Endothelial cell of umbilical vein (primary cell): ENCODE data around the gene C15orf39.
"Not testable (repeated sequence)": the region's sequence is repeated elsewhere in the genome, so short reads cannot be mapped to it uniquely, and the experiment has no call there.

Source experiments
- CTCF ChIP-seq, 2 donors: IDR thresholded peaks; 1 replicate in 1 of 2; 2 replicates in 1 of 2; pipeline ENCODE4 v1.5.1; 2011; ENCODE audit warnings: low read length in 2 of 2, mild to moderate bottlenecking in 2 of 2, moderate library complexity in 2 of 2, control low read depth in 1 of 2, inconsistent platforms in 1 of 2, low read depth in 1 of 2; ENCODE audit not compliant: insufficient read depth in 1 of 2; ENCODE audit errors: extremely low read depth in 1 of 2
- EZH2 ChIP-seq: IDR thresholded peaks from 2 replicates; pipeline ENCODE4 v1.6.1; 2012; ENCODE audit warnings: borderline replicate concordance, low read depth, mild to moderate bottlenecking, moderate library complexity, low read length, inconsistent platforms; ENCODE audit not compliant: severe bottlenecking
- FOS ChIP-seq: IDR thresholded peaks from 2 replicates; pipeline ENCODE4 v1.6.1; 2011; ENCODE audit warnings: mild to moderate bottlenecking, low read length, moderate library complexity, borderline replicate concordance; ENCODE audit not compliant: insufficient read depth
- GATA2 ChIP-seq: IDR thresholded peaks from 2 replicates; pipeline ENCODE4 v1.7.0; 2011; ENCODE audit warnings: low read depth, mild to moderate bottlenecking, moderate library complexity, mixed read lengths, low read length; ENCODE audit not compliant: insufficient read length, insufficient read depth
- JUN ChIP-seq: IDR thresholded peaks from 2 replicates; pipeline ENCODE4 v1.6.1; 2011; ENCODE audit warnings: borderline replicate concordance, low read depth; ENCODE audit not compliant: insufficient read length, insufficient read depth
- MYC ChIP-seq: IDR thresholded peaks from one replicate; pipeline ENCODE4 v1.6.1; 2011; ENCODE audit warnings: mild to moderate bottlenecking, low read depth, low read length
- POLR2A ChIP-seq: IDR thresholded peaks from 2 replicates; pipeline ENCODE4 v1.6.1; 2012; ENCODE audit warnings: low read depth, mild to moderate bottlenecking, control low read depth, low read length
- POLR2AphosphoS5 ChIP-seq: IDR thresholded peaks from 2 replicates; pipeline ENCODE4 v1.6.1; 2012; ENCODE audit warnings: low read depth, mild to moderate bottlenecking, control low read depth, low read length, moderate library complexity; ENCODE audit not compliant: insufficient read depth
- TF ChIP-seq, protein P1 (sequence below): IDR thresholded peaks from 2 replicates; pipeline ENCODE4 v1.6.1; 2011; ENCODE audit not compliant: insufficient read depth, insufficient read length

DNA sequence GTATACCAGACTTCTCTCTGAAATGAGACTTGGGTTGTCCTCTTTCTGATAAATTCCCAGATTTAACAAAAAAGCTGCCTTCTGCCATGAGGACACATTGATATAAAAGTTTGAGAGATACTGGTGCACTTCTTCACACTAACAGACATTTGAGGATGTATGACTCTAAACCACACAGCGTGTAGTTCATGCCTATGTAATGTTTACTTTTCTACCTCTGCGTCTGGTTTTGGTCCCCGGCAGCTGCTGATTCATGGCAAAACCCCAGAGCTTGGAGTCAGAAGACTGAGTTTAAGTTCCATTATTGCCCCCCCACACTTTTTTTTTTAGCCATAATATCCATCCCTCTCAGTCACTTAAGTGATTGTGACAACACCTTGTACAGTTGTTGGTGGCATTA lies 58.2 kb downstream of the C15orf39 start:
- not testable (repeated sequence) for TF ChIP-seq CTCF (IDR thresholded peaks at IDR 0.05; ENCODE audit: extremely low read depth in 1 of 2, insufficient read depth in 1 of 2, low read depth in 1 of 2, low read length in 2 of 2); POLR2A; EZH2; POLR2AphosphoS5; FOS; JUN; MYC; GATA2
- TF ChIP-seq, protein P1, sequence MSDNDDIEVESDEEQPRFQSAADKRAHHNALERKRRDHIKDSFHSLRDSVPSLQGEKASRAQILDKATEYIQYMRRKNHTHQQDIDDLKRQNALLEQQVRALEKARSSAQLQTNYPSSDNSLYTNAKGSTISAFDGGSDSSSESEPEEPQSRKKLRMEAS, result not testable (repeated sequence)
